ENCODE data around the gene BCAS3. TPM values are rescaled to one million over a fixed set of nuclear protein-coding genes. Genes with fewer than 3 reads are reported as not detected.
"Not testable (repeated sequence)": the region's sequence is repeated elsewhere in the genome, so short reads cannot be mapped to it uniquely, and the experiment has no call there.

The BCAS3 gene
- total RNA-seq, 1 experiment from 2014 or later, result 31.0 TPM

DNA sequence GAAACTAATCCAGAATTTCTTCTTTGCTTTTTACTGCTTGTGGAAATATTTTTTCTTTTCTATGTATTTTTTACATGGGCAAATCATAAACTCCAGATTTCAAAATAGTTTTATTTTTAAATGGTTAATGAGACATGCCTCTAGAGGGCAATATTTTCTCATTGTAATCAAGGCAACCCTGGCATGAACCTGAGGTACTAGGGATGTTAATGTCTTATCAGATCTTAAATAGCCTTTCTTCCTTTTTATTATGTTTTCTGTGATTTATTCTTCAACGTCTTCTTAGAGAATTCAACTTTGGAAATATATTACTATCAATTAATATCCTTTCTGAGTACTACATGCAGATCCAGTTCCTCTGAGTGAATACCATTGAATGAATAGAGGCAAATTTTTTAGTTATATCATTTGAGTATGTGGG, 324.7 kb downstream of the BCAS3 start:
- peak; percentile 45 for DNase-seq (ENCODE audit: low spot score)

DNA sequence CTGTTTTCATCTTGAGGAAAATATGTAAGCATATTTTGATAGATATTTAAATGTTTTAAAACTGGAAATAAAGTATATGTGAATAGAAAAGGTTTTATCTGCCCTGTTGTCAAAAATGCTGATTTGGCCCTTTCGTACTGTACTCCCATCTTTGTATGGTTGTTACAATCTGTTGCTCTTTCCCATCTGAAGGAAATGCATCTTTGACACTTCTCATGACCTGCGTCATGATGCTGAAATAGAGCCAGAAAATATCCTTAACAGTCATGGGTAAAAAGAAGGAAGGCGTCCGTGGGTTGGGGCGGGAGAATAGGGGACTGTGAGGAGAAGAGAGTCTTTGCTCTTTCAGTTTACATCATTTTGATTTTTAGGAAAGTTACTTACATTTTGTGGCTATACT, 327.7 kb downstream of the BCAS3 start:
- no peak for DNase-seq (ENCODE audit: low spot score)

DNA sequence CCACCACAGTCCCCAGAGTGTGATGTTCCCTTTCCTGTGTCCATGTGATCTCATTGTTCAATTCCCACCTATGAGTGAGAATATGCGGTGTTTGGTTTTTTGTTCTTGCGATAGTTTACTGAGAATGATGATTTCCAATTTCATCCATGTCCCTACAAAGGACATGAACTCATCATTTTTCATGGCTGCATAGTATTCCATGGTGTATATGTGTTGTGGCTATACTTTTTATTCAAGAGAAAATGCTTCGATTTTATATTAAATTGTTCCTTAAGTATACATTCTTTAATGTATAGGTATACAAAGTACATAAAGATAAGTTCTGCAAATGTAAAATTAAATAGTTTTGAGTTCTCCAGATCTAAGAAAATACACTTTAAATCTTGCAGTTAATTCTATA, 328.3 kb downstream of the BCAS3 start:
- DNase-seq (ENCODE audit: low spot score), result not testable (repeated sequence)

DNA sequence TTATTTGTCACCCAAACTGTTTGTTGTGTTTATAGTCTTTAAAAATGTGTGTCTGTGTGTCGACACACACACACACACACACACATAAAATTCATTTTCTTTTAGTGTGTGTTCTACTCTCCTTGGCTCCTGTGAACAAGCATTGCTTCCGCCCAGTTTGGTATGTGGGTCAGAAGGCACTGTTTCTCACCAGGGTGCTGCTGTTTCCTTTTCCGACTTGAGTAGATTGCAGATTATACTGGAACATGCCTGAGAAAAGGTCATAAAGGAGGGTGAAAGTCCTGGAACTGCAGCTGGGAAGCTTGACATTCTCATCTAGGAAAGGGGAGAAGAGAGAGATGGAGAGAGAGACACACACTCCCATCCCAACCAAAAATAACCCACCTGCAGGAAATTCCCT, 330.3 kb downstream of the BCAS3 start:
- DNase-seq (ENCODE audit: low spot score), result no peak

DNA sequence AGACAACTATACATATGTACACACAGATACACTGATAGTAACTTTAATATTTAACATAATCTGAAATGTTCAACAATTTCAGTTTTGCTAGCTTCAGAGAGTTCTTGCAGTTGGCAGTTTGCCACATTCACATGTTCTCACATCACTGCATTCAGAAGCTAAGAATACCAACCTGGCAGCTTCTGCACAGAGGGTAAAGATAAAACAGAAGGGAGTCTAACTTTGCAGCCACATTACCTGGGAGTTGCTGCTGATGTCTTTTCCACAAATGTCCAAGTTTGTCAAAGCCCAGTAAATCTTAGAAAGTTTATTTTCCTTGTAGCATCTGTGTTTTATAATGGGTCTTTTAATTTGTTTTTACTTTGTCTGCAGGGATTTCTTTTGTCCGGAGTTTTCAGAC, 332.0 kb downstream of the BCAS3 start:
- DNase-seq (ENCODE audit: low spot score), result no peak

DNA sequence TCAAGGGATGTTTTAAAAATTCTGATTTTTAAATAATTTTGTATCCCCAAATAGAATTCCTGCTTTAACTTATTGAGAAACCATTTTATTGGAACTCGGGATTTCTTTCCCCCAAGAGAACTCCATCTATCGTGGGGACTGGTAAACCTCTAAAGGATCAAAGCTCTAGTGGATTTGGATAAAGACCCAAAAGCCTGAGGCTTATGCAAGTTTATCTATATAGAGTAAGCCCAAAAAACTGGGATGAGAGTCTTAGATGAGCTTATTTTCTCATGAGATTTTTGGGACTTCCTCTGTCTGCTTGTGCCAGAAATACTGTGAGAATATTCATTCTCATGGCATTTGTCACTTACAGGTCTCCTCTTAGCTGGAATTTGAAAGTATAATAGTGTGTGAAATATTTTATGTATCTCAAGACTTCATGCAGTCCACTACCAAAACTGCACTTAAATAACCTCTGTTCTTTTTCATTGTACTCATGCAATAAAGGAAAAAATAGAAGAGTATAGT, 333.1 kb downstream of the BCAS3 start:
- DNase-seq (ENCODE audit: low spot score), result no peak

DNA sequence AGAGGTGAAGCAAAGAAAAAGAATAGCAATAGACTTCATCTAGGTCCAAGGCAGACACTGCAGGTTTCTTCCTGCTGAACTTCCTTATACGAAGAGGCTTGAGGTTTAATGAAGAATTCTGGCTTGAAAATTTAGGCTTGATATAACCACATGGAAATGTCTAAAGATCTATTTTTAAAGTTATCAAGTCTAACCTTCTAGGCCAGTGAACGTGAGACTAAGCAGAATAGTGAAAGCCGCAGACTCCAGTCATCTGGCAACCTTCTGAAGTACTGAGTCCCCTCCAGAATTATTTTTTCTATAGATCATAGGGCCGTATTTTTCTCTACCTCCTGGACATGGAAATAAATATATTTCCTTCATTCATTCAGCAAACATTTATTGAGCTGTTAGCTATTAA, 333.6 kb downstream of the BCAS3 start:
- no peak for DNase-seq (ENCODE audit: low spot score)

DNA sequence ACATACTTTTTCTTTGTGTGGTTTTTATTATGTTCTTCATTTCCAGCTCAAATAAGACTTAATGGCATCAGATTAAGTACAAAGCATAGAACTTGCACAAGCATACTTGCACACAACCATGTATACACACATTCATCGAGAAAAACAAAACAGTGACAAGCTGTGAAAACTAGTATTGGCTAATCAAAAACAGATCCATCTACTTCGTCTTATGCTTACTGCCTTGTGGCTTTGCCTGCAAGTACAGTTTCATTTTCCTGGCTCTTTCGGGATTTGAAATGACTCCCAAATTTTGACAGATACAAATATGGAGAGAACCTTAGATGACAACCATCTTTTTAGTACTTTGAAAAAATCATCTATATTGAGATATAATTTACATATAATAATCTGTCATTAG, 338.3 kb downstream of the BCAS3 start:
- DNase-seq (ENCODE audit: low spot score), result no peak

DNA sequence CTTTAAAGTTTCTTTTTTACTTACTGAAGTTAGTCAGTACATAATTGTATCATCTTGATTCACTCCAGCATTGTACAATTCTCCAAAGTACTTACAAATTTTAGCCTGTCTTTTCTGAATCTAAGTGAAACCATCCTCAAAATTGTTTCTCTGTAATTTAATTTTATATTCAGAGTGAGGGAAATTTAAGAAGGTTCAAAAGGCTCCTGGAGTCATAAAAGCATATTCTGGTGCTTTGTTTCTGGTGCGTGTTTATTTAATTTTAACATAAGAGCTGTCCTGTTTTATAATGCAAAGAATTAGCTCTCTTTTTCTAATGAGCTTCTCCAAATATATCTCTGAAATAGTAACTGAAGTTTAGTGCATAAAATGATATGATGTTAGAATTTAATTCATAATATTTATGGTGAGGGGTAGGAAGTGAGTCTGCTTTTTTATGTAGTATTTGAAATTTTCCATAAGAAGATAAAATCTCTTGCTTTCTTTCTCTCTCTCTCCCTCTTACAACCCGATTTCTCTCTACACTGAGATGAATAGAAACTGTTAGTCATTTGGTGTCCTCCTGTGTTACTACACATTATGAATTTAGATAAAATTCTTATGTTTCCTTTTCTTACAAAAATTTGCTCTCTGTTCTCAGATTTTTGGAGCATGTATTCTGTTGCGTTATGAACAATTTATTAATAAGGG, 339.8 kb downstream of the BCAS3 start:
- no peak for DNase-seq (ENCODE audit: low spot score)

DNA sequence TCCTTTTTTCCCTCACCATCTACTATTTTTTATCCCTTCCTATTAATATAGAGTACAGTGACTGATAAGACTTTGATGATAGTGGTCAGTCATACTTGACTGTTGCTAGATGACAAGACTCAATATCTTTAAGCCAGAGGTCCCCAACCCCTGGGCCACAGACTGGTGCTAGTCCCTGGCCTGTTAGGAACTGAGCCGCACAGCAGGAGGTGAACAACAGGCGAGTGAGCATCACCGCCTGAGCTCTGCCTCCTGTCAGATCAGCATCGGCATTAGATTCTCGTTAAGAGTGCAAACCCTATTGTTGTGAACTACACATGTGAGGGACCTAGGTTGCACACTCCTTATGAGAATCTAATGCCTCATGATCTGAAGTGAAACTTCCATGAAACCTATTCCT, 341.3 kb downstream of the BCAS3 start:
- DNase-seq (ENCODE audit: low spot score), result no peak

DNA sequence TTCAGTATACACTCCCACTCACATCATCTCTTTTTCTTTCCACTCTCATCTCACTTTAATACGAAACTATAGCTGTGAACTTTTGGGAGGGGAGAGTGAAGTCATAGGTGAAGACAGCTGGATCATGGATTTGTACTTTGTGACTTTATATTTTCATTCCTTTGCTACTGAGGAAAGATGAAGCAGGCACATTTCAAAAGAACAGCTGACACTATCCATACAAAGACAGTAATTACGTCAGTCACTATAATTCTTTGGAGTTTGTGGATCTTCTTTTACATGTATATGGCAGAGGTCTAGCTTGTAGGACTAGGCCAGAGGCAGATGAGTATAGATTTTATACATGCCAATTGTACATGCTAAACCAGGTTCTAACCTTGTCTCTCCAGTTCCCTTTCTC, 346.3 kb downstream of the BCAS3 start:
- no peak for DNase-seq (ENCODE audit: low spot score)

DNA sequence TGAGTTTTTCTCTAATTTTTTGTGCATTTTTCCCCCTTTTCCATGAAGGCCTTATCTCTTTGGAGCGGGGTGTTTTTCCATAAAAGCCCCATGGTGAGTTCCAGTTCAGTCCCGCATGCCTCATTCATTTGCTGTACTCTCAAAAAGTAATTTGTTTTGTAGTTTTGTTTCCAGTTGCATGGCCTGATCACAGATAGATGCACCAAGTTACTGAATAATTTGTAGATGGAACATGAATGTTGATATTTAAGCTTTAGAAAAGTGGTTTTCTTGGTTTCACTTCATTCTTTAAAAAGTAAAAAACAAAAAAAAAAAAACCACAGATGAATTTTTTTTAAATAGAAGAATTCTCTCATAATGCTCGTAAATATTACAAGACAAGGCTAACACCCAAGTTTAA, 349.2 kb downstream of the BCAS3 start:
- no peak for DNase-seq (ENCODE audit: low spot score)

DNA sequence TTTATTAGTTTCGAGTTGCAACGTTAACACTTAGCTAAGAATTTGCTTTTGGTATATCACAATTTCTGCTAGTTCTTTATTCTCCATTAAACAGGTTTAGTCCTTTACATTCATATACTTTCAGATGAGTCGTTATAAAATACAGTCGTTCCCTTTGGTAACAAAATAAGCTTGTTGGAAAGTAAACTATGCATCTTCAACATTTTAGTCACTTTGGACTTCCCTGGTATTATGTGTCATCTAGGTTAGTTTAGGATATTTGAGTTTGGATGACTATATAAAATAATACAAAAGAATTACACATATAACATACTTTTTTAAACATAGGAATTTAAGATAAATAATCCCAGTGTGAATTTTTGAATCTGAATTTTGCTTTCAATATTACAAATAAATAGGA, 351.5 kb downstream of the BCAS3 start:
- DNase-seq (ENCODE audit: low spot score), result no peak

DNA sequence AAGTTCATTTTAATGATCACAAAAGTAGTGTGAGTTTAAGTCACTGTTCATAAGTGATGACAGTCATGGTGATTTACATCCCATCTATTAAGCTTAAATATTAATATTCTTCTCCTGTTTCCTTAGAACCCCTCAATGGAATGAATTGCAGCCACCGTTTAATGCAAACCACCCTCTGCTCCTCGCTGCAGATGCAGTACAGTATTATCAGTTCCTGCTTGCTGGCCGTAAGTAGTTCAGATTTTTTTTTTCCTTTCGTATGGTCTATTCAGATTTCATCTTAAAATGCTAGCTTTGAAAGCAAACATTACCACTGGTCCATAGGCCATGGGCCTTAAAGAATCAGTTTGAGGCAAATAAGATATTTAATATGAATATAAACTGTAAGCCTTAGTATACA, 363.0 kb downstream of the BCAS3 start:
- DNase-seq (ENCODE audit: low spot score), result no peak

DNA sequence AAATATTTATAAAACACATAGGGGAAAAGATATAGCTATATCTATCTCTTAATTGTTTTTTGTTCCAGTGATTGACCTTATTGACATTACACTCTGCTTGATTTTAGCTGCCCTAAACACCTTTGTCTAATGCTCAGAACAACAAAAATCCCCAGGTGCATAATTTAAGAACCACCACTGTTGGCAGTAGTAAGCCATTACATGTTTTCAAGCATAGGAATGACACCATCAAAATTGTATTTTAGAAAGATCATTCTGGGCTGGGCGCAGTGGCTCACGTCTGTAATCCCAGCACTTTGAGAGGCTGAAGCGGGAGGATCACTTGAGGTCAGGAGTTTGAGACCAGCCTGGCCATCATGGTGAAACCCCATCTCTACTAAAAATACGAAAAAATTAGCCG, 364.7 kb downstream of the BCAS3 start:
- DNase-seq (ENCODE audit: low spot score), result not testable (repeated sequence)

DNA sequence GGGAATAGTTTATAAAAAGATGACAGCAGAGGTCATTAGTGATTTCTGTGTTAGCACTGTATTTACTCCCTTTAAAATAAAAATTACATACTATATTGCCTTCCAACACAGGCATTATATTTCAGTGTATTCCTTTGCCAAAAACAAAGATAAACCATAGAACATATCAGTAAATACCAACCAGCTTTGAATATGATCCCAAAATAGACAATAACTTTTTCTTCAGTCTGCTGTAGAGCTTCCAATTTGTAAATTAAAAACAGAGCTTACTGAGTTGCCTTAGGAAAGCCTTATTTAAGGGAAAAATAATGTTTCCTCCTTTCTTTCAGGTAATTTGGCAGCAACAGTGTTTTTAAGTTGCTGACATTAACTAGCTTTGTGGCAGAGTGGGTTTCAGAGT, 369.9 kb downstream of the BCAS3 start:
- no peak for DNase-seq (ENCODE audit: low spot score)

DNA sequence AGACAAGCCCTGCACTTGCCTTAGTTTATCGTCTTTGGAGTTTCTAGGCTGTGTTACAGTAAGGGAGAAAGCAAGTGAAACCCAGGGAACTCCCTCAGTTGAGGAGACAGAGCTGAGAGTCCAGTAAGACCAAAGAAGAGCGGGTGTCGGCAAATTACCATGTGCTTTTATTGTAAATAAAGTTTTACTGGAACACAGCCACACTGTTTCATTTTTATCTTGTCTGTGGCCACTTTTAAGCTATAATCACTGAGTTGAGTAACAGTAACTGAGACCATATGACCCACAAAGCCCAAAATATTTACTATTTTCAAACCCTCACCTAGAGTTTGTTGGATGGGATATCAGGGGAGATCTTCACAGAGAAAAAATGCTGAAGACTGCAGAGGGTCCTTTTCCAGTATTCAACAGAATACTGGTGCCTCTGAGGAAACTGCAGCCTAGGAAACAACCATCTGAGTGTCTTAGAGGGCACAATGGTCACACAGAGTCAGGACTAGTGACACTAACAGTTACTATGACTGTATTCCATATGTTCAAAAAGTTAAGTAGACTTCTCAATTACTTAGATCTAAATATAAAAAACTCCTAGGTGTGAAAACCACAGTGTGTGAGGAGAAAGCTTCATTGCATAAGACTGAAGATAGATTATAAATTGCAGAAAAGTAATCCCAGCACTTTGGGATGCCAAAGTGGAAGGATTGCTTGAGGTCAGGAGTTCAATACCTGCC, 370.9 kb downstream of the BCAS3 start:
- no peak for DNase-seq (ENCODE audit: low spot score)

DNA sequence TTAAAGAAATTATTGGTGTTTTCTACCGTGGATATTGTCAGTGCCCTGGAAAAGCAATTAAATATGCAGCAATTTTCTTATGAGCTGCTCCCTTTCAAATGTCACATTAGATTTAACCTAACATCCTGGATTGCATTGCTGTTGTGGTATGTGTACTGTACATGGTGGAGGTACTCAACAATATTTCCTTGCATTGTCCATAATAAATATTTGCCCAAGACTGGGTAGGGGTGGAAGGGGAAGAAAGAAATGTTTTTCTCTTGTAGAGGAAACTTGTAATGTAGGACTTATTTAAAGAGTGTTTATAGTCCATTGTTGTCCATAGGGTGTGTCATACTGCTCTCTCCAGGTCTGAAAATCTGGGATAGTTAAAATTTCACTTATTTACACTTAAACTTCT, 375.8 kb downstream of the BCAS3 start:
- no peak for DNase-seq (ENCODE audit: low spot score)

DNA sequence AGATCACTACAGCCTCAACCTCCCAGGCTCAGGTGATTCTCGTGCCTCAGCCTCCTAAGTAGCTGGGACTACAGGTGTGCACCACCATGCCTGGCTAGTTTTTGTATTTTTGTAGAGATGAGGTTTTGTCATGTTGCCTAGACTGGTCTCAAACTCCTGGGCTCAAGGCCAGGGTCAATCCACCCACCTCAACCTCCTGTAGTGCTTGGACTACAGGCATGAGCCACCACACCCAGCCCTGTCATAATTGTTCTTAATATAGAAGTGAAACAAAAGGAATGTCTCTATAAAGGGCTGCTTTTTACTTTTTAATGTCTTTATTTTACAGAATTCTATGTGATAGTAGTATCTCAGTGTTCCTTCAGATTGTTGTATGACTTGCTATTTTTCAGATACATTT, 376.8 kb downstream of the BCAS3 start:
- no peak for DNase-seq (ENCODE audit: low spot score)

DNA sequence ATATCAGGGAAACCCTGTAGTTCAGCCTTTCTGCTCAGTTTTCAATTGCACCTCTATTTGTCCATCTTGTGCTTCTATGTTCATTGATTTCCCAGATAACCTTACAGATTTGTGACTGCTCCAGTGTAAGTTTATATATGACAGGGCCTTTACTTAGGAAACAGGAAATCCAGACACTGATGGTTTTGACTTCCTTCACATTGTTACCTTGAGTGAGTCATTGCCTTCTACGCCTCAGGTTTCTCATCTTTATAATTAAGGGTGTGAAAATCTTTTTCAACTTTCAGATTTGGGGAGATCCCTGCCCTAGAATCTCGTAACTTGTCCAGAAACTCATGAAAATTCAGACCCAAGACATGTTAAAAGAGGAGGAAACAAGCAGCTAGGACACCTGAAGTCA, 379.6 kb downstream of the BCAS3 start:
- DNase-seq (ENCODE audit: low spot score), result no peak

DNA sequence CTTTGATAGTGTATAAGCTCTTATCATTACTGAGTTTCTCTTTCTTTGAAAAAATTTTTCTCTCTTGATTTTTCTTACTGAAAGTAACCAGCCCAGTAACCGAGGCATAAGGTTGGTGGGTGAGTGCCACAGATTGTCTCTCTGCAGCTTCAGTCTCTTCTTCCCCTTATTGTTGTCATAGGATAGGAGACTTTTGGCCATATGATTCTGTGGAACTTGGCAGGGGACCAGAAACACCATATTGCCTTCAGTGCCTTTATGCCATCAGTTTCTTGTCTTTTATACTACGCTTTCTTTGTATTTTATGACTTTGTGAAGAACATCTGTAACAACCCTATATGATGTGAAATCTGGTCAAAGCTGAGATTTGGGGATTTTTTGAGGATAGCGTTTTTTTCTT, 380.4 kb downstream of the BCAS3 start:
- no peak for DNase-seq (ENCODE audit: low spot score)

DNA sequence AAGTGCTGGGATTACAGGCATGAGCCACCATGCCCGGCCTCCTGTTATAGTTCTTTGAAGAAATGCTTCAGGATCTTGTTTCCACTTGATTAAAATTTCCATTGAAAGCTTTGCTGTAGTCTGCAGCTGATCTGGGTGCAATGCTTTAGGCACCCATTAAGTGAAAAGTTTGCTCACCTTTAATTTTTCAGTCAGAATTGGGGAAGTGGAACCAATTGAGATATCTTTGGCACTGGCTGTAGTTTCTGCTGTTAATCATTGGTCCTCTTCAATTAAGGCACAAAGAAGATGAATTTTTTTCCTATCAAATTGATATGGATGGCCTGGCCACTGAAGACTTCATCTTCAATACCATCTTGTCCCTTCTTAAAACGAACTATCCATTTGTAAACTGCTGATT, 385.9 kb downstream of the BCAS3 start:
- no peak for DNase-seq (ENCODE audit: low spot score)

Data from A172 (cell line).